DMS153 treated with DMSO at 0.1 percent for 48 hours (cell line): Measurements from ENCODE around the gene TMEM186.
A peak's percentile ranks its signal among the peaks of the same experiment; 100 is the strongest.
"Not testable (repeated sequence)": the region's sequence is repeated elsewhere in the genome, so short reads cannot be mapped to it uniquely, and the experiment has no call there.

Experiments used
- DNase-seq: peaks from one replicate; lab custom pipeline; 2025; ENCODE audit not compliant: unreplicated experiment; lab: John Stamatoyannopoulos, UW

TMEM186 gene, protein sequence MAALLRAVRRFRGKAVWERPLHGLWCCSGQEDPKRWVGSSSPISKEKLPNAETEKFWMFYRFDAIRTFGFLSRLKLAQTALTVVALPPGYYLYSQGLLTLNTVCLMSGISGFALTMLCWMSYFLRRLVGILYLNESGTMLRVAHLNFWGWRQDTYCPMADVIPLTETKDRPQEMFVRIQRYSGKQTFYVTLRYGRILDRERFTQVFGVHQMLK

DNA sequence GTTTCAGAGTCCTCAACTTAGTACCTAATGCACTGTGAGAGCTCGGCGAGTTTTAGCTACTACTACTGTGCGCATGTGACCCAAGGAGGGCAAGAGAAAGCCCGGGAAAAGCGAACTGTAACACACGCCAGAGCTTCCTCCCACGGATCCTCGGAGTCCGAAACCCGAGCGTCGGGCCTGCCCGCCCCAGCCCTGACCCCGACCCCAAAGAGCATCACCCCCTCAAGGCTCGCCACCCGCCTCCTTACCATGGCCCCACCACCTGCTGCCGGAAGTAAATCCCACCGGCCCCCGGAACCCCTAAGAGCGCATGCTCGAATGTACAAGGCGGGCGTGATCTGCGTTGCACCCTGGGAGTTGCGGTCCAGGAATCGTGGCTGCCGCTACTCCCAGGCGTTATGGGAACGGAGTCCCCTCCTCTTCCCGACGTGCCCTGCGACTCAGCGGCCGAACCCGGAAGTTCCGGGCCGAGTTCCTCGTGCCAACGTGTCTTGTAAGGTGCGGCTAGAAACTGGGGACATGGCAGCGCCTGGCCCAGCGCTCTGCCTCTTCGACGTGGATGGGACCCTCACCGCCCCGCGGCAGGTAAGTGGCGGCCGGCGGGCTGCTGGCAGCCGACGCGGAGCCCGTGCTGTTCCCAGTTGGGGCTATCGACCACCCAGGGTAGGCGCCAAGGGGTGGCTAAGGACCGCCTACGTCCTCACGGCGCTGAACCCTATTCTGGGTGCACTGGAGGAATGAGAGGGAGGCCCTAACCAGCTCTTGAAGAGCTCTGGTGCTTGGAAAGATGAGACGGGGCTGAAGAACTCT lies at the start of gene TMEM186, which contains the start of gene PMM2:
TSS of gene TMEM186 (minus strand) at position 276 of the 810 bp plus-strand sequence. CDS start at position 251, 25 bp downstream.
TSS of gene PMM2 (plus strand) at position 476 of the 810 bp plus-strand sequence. CDS start at position 520, 44 bp downstream.
- DNase-seq: peak; percentile 84

DNA sequence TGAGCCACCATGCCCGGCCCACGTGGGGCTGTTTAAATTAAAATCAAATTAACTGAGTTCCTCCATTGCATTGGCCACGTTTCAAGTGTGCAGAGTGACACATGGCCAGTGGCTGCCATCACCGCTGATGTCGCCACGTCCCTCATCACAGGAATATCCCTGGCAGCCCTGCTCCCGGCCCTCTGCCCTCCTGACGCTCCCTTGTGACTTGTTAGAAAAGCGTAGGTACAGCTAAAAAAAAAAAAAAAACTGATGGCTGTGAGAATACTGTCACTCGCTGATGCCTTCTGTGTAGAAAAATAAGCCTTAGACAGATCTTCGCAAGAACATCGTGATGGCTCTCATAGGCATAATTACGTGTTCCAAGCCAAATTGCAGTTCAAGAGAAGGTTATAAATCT lies 49.7 kb upstream of the TMEM186 start:
- no peak for DNase-seq

DNA sequence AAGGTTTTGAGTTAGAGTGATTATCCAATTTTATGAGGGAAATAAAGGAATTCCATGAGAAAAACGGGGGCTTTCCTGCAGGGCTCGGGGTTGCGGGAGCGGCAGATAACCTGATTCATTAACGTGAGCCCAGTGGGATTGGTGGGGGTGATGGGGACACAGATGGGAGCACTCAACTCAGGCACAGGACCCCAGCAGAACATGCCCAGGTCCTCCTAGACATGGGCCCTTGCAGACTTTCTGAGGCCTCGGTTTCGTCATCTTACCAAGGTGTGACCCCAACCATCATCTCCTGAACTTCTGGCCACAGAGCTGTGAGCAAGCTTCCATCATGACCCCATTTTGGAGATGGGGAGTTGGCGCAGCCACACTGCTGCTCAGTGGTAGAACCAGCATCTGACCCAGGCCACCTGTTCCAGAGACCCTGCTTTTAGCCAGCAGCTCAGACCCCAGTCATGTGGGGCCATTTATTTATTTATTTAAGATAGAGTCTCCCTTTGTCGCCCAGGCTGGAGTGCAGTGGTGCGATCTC lies 49.0 kb upstream of the TMEM186 start:
- no peak for DNase-seq

DNA sequence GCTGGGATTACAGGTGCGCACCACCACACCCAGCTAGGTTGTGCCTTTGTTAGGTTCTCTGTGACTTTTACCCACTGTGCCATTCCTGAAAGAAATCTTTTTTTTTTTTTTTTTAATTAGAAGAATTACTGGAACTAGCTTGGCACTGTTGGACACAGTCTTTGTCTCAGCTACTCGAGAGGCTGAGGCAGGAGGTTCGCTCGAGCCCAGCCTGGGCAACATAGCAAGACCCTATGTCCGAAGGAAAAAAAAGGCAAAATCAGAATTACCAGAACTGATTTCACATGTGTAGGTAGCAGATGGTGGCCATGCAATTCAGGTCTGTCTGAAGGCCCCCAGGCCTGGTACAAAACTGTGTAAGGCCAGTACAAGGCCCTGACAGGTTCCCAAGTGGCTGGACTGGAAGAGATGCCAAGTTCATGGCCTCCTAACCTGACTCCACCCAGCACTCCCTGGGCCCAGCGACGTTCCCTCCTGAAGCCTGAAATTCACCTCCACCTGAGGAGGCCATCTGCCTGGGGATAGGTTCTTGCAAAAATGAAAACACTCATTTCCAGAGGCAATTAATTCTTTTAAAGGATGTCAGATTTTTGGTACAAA lies 48.4 kb upstream of the TMEM186 start:
- DNase-seq: no peak

DNA sequence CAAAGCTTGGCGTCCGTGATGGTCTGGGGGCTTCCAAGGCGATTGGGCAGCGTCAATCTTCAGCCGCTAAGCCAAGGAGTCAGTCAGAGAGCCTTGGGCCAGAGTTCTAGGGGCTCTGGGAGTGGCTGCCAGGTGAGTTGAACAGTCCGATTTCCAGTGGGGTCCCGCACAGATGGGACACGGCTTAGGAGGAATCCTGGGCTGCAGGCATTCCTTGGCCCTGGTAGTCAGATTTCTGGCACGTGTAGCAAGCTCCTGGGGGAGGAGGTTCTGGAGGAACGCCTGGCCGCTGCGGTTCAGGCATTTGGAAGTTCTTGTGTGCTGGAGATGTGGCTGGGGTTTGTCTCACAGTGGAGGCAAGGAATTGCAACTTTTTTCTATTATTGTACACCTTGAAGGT lies 45.9 kb upstream of the TMEM186 start:
- not testable (repeated sequence) for DNase-seq

DNA sequence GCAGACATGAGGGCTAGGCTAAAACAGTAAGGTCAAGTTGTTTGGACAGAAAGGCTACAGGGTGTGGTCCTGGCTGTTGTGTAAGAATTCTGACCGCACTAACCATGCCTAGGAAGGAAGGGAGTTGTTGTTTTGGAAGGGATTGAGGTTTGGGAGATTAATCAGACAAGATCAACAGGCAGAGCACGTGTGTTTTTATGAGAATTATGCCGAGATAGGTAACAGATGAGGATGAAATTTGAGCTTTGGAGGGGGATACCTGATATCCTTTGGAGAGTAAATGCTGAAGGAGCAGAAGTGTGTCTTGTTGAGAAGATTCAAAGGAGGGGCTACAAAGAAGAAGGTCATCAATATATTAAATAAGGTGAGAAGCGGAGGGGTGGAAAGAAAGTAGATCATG lies 44.6 kb upstream of the TMEM186 start:
- DNase-seq: not testable (repeated sequence)

DNA sequence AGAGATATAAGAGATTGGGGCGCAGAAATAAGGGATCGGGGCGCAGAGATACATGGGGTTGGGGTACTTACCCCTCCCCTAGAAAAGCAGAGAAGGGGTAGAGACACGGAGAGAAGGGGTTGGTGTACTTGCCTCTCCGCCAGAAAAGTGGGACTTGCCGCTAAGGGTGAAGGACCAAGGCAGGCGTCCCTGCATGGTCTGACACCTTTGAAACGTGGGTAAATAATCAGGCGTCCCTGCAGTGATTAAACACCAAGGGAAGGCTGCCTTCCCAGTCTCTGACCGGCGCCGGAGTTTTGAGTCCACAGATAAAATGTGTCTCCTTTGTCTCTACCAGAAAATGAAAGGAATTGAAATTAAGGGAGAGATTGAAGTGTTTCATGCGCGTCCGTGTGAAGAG lies 40.2 kb upstream of the TMEM186 start:
- DNase-seq: not testable (repeated sequence)

DNA sequence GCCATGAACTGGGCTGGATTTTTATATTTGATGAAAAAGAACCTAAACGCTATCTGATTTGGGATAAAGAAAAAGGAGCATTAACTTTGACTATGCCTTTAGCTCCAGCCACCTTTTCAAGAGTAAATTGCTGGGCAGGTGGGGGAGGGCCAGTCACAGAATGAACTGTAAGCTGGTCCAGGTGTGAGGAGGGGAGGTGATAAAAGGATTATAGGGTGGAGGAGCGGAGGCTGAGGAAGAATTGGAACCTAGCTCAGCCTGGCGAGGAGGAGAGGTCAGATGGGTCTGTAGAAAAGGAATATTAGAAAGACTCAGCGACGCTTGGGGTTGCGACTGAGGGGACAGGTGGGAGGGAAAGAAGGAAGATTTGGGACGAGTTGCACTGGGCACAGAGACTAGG lies 39.4 kb upstream of the TMEM186 start:
- DNase-seq: not testable (repeated sequence)

DNA sequence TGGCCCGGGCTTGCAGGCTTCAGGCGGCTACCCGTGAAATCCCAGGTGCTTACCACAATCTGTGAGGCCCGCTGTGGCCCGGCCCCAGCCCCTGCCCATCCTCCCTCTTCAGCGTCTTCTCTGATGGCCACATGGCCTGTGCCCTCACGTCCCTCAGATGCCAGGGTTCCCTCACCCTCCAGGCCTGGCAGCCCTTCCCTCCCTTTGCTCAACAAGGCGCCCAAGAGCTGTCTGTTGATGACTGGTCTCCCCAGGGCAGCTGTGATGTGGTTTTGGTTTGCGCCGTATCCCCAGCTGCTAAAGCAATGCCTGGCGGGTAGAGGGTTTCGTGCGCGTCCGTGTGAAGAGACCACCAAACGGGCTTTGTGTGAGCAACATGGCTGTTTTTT lies 35.3 kb upstream of the TMEM186 start:
- no peak for DNase-seq

DNA sequence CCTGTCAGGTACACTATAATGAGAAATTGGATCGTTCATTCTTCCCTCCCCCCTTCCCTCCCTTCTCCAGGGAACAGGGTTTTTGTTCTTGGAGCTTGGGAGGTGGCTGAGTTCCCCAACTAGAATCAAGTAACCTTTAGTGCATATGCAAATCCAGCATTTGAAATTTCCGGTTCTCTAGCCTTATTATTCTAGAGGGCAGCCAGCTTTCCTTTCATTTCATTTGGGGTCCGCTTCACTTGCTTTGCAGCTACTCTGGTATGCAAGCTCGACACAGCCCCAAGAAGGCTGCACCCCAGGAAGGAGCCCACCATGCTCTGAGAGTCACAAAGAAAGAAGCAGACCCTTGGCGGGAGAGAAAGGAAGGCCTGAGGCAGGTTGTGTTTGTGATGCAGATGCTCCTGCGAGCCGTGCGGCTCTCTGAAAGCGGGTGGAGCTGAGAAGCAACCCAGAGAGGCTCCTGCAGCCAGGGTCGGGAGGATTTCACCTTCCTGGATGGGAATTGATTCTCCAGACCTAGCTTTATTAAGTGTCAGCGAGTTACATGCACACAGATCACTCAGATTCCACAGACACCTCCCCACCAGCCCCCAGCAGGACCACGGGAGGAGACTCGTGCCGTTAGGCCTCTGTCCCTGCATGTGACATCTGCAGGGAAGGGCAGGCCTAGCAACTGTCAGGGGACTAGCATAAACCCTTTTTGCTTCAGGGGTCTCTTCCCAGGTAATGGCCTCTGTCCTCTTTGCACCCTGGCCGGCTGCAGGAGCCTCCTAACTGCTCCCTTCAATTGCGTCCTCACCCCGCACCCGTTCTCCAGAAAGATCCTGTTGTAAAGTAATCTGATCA lies 34.7 kb upstream of the TMEM186 start:
- DNase-seq: no peak

DNA sequence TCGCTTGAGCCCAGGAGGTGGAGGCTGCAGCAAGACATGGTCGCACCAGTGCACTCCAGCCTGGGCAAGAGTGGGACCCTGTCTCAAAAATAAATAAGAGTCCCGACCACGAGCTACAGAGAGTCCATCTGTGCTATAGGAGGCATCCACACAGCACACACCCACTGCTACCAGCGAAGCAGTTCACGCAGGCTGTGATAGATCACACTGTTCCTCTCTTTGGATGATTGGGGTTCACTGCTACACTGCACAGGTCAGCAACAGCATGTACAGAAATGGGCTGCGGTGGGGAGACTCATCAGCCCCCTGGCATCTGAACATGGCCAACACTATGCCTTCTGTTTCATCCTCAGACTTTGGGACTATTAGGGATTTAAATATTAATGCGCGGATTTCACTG lies 34.0 kb upstream of the TMEM186 start:
- no peak for DNase-seq

DNA sequence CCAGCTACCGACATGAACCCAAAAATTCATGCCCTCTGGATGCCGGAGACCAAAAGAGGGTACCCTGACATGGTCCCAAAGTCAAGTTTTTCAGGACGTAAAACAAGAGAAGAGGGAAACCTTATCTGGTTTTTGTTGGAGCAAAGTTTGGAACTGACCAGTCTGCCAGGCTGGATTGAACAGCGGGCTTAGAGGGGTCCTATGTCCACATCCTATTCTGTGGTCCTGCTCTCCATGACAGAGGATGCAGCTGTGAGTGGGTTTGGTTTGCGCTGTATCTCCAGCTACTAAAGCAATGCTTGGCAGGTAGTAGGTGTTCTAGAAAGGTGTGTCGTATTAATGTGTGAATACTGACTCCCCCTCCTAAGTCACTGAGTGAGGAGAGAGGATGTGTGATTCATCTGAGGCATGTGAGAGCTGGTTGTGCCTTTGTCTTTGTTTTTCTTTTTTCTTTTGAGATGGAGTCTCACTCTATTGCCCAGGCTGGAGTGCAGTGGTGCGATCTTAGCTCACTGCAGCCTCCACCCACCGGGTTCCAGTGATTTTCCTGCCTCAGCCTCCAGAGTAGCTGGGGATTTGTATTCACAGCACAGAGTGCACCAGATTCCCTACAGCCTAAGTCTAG lies 31.2 kb upstream of the TMEM186 start:
- DNase-seq: no peak

DNA sequence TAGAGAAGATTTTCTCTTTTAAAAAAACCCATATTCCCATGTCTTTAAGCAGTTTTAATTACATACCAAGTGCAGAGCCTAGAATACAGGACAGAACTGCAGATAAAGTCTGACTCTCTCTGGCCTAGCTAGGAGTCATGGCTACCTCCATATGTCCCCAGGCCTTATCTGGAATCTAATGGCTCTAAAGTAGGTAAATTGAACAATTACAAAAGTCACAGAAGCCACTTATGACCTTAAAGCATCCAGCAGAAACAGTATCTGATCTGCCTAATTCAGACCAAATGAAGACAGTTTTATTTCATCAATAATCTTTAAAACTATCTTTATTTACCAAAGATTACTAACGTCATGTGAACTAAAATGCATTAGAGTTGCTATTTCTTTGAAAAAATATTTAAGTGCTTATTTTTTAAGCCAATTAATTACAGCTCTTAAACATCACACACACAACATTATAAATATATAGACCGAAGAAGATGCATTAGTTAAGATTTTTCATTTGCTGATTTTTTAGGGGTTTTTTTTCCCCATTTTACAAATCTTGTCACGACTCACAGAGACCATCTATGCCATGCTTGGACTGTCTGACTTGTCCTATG lies 28.9 kb upstream of the TMEM186 start:
- no peak for DNase-seq

DNA sequence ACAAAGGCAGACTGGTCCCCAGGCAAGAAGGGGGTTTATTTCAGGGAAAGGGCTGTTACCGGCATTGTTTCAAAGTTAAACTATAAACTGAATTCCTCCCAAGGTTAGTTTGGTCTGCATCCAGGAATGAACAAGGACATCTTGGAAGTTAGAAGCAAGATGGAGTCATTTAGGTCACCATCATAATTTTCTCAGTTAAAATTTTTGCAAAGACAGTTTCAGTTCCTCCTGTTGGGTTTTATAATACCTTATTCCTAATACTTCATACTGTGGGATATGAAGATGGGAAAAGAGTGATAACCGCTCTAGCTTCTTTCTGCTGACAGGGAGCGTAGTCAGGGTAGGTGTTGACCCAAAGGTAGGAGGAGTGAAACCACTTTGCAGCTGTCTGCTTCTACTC lies 25.0 kb upstream of the TMEM186 start:
- DNase-seq: no peak

DNA sequence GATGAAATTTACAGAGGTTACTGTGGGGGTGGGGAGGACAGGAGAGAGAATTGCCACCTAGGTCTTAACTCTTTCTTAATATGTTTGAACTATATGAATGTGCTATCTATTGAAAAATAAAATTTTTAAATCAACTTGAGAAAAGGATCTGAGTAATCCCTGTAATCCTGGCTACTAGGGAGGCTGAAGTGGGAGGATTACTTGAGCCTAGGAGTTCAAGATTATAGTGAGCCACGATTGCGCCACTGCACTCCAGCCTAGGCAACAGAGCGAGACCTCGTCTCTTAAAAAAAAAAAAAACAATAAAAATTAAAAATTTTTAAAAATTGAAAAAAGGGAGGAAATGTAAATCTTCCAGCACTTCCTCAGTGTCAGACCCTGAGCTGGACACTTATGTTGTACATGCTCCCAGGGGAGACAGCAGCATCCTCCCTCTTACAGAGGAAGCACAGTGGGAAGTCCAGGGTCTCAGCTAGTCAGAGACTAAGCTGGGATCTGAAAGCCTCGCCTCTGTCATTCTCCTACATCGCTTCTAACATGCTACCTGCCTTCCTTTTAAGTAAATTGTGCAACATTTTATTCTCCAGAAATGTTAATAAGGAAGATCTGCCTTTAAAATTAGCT lies 22.1 kb upstream of the TMEM186 start:
- DNase-seq: no peak

DNA sequence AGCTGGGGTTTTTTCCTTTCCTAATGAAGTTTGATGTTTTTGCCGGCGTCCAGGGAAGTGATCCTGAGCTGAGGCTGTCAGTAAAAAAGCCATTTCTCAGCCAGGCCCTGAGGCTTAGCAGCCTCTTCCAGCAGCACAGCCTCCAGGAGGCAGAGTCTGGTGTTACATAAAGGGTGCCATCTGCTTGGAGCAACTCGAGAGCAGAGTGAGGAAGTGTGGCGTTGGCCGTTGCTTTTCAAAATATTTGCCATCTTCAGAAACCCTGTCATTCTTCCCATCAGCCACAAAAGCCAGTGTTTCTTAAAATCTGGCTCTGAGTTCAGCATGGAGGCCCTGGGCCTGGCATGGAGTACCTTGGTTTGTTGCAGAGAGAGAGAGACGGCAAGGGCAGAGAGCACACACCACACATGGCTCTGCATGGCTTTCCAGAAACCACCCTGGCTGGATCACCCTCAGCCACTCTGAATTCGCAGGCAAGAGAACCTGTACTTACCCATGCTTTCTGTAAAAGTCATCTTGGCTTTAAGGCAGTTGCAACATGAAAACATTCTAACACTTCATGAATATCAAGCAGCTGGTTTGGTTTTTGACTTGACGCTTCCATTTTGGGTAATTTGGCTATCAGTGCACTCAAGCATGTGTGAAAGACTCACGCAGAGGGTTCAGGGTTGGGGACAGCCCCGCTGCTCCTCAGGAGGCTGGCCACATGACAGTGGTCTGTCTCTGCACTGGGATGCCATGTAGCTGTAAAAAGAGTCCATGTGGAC lies 21.2 kb upstream of the TMEM186 start:
- no peak for DNase-seq

DNA sequence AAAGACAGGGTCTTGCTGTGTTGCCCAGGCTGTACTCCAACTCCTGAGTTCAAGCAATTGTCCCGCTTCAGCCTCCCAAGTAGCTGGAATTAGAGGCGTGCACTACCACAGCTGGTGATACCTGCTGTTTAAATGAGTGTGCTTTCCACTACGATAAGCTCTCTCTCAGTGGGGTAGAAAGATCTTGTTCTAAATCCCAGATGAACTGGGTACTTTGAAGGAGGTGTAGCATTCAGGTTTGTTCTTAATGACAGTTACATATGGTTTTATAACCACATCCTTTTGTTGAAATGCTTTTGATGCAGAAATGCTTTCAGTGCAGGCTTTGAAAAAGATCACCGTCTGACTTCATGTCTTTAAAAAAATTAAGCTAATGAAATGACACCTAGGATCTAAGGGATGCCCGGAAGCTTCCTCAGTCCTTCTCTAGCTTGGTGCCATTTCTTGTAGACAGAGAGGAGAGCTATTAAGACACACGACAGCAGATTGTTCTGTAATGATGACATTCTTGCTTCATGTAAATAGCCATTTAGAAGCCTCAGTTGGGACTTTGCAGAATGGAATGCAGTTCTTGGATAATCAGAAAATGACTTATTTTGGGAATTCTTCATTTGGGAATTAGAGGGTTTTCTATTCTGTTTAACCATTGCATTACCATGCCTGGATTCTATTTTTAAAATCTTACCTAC lies 19.7 kb upstream of the TMEM186 start:
- DNase-seq: no peak

DNA sequence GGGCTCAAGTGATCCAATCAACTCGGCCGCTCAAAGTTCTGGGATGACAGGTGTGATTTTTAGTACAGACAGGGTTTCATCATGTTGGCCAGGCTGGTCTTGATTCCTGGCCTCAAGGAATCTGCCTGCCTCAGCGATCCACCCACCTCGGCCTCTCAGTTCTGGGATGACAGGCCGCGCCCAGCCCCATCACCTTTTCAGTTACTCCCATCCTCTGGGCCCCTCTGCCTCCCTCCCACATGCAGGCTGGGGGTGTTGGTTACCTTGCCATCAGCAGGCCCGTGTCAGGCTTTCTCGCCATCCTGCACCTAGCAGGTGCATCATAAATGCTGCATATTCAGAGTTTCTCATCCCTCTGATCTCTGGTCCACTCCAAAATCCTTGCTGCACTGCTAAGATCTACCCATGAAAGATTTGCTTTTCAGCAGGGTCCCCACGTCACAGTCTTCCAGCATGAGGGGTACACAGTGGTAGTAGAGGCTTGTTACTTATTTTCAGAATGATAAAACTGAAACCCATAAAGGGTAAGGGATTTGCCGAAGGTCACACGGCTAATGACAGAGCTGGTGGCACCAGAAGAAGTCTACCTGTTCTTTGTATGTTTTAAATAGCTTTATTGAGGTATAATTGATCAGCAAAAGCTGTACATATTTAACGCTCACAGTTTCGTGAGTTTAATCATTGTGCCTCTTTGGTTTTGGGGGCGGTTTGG lies 16.8 kb upstream of the TMEM186 start:
- DNase-seq: no peak
